NCI-H2081 (cell line): ENCODE measurements around the gene ITPR3.
"Not testable (repeated sequence)": the region's sequence is repeated elsewhere in the genome, so short reads cannot be mapped to it uniquely, and the experiment has no call there.

ENCODE experiments used
- DNase-seq, 2 experiments: peaks; one replicate each; lab custom pipeline; 2025; lab: John Stamatoyannopoulos, UW

ITPR3 gene

DNA sequence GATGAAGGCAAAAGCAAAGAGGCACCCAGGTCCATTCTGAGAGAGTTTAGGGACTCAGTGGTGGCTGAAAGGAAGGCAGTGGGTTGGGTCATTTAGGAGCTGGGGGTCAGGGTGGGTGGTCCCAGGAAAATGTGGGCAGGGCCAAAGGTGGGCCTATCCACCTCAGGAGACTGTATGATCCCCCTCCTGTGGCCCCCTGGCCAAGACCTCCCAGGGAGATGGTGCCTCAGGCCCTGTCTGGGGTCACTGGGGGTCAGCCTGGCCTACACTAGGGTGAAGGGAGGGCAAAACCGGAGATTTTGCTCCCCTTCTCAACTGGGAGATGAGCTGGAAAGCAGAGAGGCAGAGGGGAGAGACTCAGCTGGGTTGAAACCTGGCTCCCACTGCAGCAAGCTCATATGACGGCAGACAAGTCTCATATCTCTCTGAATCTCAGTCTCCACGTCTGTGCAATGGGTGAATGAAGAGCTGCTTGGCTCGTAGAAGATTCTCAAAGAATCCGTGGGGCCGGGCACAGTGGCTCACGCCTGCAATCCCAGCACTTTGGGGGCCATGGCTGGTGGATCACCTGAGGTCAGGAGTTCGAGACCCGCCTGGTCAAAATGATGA lies 29.6 kb upstream of the ITPR3 start:
- no peak for DNase-seq

GRCh38 chr6:33592280-33592594 lies 28.9 kb upstream of the ITPR3 start:
- DNase-seq: no peak

DNA sequence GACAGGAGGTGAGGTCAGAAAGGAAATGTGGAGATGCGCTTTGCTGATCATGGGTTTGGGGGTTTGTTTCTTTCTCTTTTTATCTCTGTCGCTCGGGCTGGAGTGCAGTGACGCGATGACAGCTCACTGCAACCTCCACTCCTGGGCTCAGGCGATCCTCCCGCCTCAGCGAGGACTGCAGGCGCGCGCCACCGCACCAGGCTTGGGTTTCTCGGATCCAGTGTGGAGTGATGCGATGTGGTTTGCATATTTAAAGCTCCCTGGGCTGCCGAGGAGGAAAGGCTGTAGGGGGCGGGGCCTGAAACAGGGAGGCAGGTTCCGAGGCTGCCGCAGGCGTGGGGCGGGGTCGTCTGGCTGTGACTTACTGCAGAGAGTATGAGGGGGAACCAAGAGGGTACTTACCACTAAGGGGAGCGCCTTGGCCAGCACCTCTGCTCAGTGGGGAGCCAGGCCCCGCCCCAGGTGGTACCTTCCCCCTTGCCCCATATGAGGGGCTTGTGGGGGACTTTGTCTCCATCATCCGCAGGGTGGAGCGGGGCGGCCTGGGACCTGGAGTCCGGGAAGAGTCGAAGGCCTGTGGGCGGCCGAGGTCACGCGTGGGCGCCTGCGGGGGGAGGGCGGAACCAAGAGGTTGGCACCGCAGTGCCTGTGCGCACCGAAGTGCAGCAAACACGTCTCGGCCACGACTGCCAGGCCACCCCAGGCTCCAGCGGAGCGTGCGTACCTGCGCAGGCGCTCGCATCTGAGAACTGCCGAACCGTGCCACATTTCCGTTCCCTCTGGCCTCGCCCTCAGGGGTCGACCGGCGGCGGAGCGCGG lies 28.3 kb upstream of the ITPR3 start:
- DNase-seq: no peak

- DNase-seq: no peak
Observed at GRCh38 chr6:33593414-33593727, 27.8 kb upstream of the ITPR3 start.

DNA sequence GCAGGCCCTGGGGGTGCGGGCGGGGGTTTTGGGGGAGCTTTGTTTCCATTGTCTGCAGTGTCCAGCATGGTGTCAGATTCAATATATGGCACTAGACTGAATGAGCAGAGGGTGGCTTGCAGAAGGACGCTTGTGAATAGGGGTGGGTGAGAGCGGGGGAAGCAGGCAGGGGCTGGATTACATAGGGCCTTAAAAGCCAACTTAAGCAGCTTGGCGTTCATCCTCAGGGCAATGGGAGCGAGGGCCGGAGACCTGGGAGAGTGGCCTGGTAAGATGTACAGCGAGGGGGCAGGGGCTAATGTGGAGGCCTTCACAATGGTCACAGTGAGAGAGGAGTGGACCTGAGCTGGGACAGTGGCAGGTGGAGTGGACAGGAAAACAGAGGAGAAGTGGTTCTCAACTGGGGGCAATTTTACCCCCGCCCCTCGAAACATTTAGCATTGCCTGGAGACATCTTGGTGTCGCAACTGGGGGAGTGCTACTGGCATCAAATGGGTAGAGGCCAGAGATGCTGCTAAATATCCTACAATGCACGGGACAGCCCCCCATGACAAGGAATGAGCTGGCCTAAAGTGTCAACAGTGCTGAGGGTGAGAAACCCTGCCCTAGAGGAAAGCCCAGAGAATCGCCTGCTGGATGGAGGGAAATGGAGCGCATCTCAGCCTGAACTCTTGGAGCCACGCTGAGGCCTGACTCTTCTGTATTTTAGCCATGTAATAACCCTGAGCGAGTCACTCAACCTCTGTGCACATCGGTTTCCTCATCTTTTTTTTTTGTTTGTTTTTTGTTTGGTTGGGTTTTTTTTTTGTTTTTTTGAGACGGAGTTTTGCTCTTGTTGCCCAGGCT lies 25.9 kb upstream of the ITPR3 start:
- no peak for DNase-seq

- DNase-seq: not testable (repeated sequence)
Observed at GRCh38 chr6:33596894-33597293, 24.2 kb upstream of the ITPR3 start.

DNA sequence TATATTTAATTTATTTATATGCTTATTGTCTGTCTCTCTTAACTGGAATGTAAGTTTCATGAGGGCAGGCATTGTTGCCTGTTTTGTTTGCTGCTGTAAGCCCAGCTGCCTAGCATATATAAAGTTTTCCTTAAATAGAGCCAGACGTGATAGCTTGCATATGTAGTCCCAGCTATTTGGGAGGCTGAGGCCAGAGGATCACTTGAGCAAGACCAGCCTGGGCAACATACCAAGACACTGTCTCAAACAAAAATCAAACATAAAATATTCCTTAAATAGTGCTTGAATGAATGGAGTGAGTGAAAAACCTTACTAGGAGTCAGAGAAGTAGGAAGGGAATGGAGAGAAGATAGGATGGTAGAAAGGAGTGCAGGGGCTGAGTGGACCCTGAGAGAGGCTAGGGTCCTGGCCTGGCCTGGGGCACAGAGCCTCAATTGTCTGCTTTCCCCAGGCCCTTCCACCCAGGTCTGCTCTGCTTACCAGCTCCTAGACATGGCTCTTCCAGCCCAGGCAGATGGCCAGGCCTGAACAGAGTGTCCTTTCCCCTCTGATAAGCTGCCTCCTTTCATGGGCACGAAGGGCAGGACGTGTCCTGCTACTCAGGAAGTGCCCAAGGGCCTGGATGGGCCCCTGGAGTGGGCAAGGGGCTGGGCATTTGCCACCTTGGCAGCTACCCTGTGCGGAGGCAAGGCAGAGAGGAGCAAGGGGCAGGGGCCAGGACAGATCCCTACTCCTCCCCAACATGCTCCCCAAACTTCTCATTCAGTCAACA lies 23.4 kb upstream of the ITPR3 start:
- no peak for DNase-seq

DNA sequence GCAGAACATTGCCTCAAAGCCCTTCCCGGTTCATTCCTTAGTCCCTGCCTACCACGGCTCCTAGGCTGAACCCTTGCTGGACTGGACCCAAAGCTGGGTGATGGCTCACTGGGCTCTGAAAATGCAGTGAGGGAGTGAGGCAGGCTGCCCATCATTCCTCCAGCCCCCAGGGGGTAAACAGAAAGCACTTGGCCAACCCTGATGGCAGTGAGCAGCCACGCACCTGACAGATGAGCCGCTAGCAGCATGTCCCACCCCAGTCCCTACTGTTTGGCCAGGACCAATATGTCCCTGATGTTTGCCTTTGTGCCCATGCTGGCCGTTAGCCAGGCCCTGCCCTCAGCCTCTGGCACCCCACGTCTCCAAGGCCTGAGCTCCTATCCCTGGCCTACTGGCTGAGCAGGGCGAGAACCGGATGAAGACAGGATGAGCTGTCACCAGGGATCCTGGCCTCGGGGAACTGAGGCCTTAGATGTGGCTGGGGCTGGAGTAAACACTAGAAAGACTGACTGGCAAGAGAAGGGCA lies 21.6 kb upstream of the ITPR3 start:
- peak in 1 of 2 experiments; percentile 61 for DNase-seq

DNA sequence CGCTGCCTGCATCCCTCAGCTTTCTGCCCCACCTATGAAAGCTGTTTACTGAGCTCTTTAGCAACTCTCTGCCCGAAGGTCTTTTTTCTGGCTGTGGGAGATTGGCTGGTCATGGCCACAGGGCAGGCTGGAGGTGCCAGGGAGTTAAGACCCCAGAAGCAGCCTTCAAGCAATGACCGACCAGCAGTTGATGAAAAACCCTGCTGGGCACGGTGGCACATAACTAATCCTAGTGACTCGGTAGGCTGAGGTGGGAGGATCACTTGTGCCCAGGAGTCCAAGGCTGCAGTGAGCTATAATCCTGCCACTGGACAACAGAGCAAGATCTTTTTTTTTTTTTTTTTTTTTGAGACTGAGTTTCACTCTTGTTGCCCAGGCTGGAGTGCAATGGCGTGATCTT lies 20.4 kb upstream of the ITPR3 start:
- DNase-seq: no peak

GRCh38 chr6:33602180-33602579 lies 18.9 kb upstream of the ITPR3 start:
- no peak for DNase-seq

DNA sequence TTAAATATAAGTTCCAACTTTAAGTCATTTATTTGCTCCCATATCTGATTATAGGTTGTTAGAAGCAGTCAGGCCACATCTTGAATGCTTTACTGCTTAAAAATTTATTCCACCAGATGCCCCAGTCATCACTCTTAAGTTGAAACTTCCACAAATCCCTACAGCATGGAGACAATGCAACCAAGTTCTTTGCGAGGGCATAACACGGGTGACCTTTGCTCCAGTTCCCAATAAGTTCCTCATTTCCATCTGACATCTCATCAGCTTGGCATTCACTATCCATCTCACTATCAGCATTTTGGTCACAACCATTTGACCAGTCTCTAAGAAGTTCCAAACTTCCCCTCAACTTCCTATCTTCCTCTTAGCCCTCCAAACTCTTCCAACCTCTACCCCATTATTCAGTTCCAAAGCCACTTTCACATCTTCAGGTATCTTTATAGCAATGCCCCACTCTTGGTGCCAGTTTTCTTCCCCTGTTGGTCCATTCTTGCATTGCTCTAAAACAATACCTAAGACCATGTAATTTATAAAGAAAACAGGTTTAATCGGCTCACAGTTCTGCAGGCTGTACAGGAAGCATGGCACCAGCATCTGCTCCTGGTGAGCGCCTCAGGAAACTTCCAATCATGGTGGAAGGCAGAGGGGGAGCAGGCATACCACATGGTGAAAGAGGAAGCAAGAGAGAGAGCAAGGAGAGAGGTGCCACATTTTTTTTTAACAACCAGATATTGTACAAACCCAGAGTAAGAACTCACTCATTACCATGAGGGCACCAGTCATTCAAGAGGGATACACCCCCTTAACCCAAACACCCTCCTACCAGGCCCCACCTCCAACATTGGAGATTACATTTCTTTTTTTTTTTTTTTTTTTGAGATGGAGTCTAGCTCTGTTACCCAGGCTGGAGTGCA lies 15.9 kb upstream of the ITPR3 start:
- DNase-seq: no peak

GRCh38 chr6:33606642-33607041 lies 14.5 kb upstream of the ITPR3 start:
- no peak for DNase-seq

- DNase-seq: no peak
Observed at GRCh38 chr6:33607126-33607783, 13.9 kb upstream of the ITPR3 start.

GRCh38 chr6:33607784-33608161 lies 13.3 kb upstream of the ITPR3 start:
- DNase-seq: peak in 1 of 2 experiments; percentile 16

DNA sequence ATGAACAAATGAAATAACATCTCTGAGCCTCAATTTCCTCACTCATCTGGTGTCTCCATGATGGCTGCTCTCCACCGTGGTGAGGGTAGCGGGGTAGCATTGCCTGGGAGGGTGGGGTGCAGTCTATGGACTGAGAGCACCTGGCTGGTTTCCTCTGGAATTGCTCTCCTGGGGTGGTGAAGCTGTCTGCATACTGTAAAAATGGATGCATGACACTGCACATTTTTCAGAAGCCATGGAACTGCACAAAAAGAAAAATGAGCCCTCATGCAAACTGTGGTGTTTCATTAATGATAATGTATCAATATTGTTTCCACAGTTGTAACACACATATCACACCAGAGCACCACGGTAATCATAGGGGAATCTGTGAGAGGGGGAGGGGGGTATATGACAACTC lies 12.1 kb upstream of the ITPR3 start:
- DNase-seq: no peak

GRCh38 chr6:33609528-33609927 lies 11.6 kb upstream of the ITPR3 start:
- DNase-seq: no peak

DNA sequence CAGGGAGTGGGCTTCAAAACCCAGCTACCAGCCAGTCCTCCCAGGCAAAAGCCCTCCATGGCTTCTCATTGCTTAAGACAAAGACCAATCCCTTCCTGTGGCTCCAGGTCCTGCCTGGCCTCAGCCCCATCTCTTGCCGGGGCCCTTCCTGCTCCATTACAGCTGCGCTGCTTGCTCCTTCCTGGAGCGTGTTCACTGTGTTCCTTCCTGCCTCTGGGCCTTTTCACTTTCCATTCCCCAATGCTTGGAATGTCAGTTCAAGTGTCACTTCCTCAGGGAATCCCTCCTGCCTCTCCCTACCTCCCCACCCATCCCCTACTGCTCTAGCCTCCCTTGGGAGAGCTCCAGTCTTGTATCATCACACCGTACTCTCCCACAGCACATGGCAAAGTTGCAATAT lies 11.1 kb upstream of the ITPR3 start:
- DNase-seq: no peak

DNA sequence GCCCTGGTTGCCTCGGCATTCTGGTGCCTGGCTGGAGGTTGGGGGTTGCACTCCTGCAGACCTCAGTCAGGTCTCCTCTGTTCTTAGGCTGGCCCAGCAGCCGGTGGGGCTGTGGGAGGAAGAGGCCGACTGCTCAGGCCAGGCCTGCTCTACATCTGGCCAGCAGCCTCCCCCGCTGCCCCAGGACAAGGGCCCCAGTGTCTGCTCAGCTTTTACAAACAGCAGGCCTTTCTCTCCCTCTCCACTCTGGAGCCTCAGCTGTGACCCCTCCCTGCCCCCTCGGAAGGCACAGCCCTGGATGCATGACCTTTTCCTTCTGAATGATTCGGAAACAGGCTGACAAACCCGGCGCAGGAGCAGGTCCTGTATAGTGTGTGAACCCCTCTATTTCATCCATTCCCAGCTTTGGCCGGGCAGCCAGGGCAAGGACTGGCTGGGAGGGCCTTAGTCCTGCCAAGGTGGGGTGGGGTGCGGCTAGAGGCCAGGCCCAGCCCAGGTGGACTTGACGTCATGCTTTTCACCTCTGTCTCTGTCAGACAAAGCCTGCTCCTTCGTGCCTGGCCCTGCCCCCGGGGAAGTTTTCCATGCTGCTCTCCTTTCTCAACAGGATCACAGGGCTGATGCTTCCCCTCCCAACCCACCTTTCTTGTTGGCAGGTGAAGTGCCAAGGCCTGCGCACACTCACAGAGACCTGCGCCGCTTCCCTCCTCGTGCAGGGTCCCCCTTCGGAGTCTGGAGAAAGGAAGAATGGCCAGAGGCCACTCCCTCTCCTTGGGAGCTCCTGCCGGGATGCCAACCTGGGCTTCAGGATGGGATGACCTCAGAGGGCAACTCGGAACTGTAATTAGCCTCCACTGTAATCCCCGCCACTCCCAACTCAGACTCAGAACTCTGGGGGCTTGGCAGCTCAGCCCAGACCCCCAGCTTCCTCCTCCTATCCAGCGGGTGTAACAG lies 10.1 kb upstream of the ITPR3 start:
- DNase-seq: no peak

GRCh38 chr6:33613146-33613794 lies 7.9 kb upstream of the ITPR3 start:
- no peak for DNase-seq
